ENCODE data around the gene SH3PXD2A. TPM values are rescaled to one million over a fixed set of nuclear protein-coding genes. Genes with fewer than 3 reads are reported as not detected.

The SH3PXD2A gene
- total RNA-seq, 2 donors from 2014 or later, result 14.6 to 18.2 TPM

GRCh38 chr10:103852189-103852711 lies 3.1 kb downstream of the SH3PXD2A start:
- no peak for TF ChIP-seq CTCF (IDR thresholded peaks at IDR 0.05)
- Histone ChIP-seq H3K4me1 (peaks cover 0 to 66% of the 10 kb centered on the region in 2 donors), H3K27me3 (no peaks in the 10 kb centered on the region), H3K9me3 (no peaks in the 10 kb centered on the region), H3K27ac (peak overlapping the region; percentile 65 to 78), H3K36me3 (no peaks in the 10 kb centered on the region), H3K4me3 (no peak overlapping the region)
- DNase-seq (ENCODE audit: low spot score), result no peak

- H3K36me3 ChIP-seq, result no peaks in the 10 kb centered on the region
- H3K9me3 ChIP-seq, result no peaks in the 10 kb centered on the region
- no peaks in the 10 kb centered on the region for H3K27me3 ChIP-seq
- no peak for TF ChIP-seq CTCF (IDR thresholded peaks at IDR 0.05)
- peaks cover 0 to 70% of the 10 kb centered on the region in 2 donors for H3K4me1 ChIP-seq
- H3K4me3 ChIP-seq, result no peak overlapping the region
- H3K27ac ChIP-seq, result peak overlapping the region in 1 of 2 donors; percentile 58
- DNase-seq (ENCODE audit: low spot score), result no peak
These were observed 4.1 kb downstream of the SH3PXD2A start for GRCh38 chr10:103851261-103851660.

GRCh38 chr10:103850572-103850895 lies 4.8 kb downstream of the SH3PXD2A start:
- no peaks in the 10 kb centered on the region for H3K36me3 ChIP-seq
- peak overlapping the region in 1 of 2 donors; percentile 15 for H3K4me3 ChIP-seq
- peaks cover 0 to 71% of the 10 kb centered on the region in 2 donors for H3K4me1 ChIP-seq
- no peaks in the 10 kb centered on the region for H3K27me3 ChIP-seq
- H3K9me3 ChIP-seq, result no peaks in the 10 kb centered on the region
- DNase-seq (ENCODE audit: low spot score), result no peak
- peak overlapping the region; percentile 58 to 70 for H3K27ac ChIP-seq
- no peak for TF ChIP-seq CTCF (IDR thresholded peaks at IDR 0.05)

- Histone ChIP-seq H3K4me3 (peak overlapping the region in 1 of 2 donors; percentile 15), H3K9me3 (no peaks in the 10 kb centered on the region), H3K4me1 (peaks cover 0 to 74% of the 10 kb centered on the region in 2 donors), H3K36me3 (no peaks in the 10 kb centered on the region), H3K27me3 (no peaks in the 10 kb centered on the region), H3K27ac (peak overlapping the region; percentile 58 to 70)
- TF ChIP-seq CTCF (IDR thresholded peaks at IDR 0.05), result no peak
- peak; percentile 87 for DNase-seq (ENCODE audit: low spot score)
These were observed 5.3 kb downstream of the SH3PXD2A start for GRCh38 chr10:103849880-103850571.

GRCh38 chr10:103849212-103849877 lies 6.0 kb downstream of the SH3PXD2A start:
- Histone ChIP-seq H3K36me3 (no peaks in the 10 kb centered on the region), H3K27me3 (no peaks in the 10 kb centered on the region), H3K27ac (peak overlapping the region; percentile 58 to 70), H3K4me3 (no peak overlapping the region), H3K9me3 (no peaks in the 10 kb centered on the region), H3K4me1 (peaks cover 0 to 73% of the 10 kb centered on the region in 2 donors)
- DNase-seq (ENCODE audit: low spot score), result no peak
- TF ChIP-seq CTCF (IDR thresholded peaks at IDR 0.05), result no peak

All from right atrium auricular region (tissue), 2 donors.